IMR-90 (cell line): ENCODE data around the gene SLC38A3.

Source experiments
- RAD21 ChIP-seq: IDR thresholded peaks from 2 replicates; pipeline ENCODE4 v1.6.1; 2012; ENCODE audit warnings: low read length, improper control_type of control experiment
- RFX5 ChIP-seq: IDR thresholded peaks from 2 replicates; pipeline ENCODE4 v1.8.0; 2012; ENCODE audit warnings: low read depth, mild to moderate bottlenecking, low read length, moderate library complexity

- TF ChIP-seq RFX5 (no peak), RAD21 (no peak)
Measured at GRCh38 chr3:50224639-50225038, 19.6 kb downstream of the SLC38A3 start.
